CD4-positive, alpha-beta T cell (primary cell): Measurements from ENCODE around the gene JAZF1. TPM values are rescaled to one million over a fixed set of nuclear protein-coding genes. Genes with fewer than 3 reads are reported as not detected.

ENCODE experiments used
- ATAC-seq: fragments of 200-7000 bp; cut with Tn5 transposase; one replicate; pipeline ENCODE4 v1.10.0; 2022; ENCODE audit warnings: mild to moderate bottlenecking; ENCODE audit not compliant: poor library complexity
- CTCF ChIA-PET: fragments of 350-600 bp; sonication (Branson Sonifier 250); formaldehyde crosslinking; loops from one replicate; lab custom pipeline; 2021; ENCODE audit warnings: antibody characterized with exemption, inconsistent platforms; lab: Charles Lee
- POLR2A ChIA-PET: fragments of 350-600 bp; sonication (Branson Sonifier 250); formaldehyde crosslinking; loops from one replicate; lab custom pipeline; 2021; ENCODE audit warnings: antibody characterized with exemption, inconsistent platforms; lab: Charles Lee
- DNase-seq, 14 experiments: peaks; one replicate each; pipeline ENCODE4 v3.0.0-alpha.2; 2013 to 2020; ENCODE audit warnings: mixed read lengths in 2 of 14
- H3K27ac ChIP-seq, 2 donors: one replicate each; pipeline versions ENCODE4 v1.5.1 to v1.7.0; 2013; ENCODE audit warnings: low read length in 2 of 2, low read depth in 1 of 2, mild to moderate bottlenecking in 1 of 2
- H3K27me3 ChIP-seq, 2 experiments: 1 replicate in 1 of 2; 2 replicates in 1 of 2; pipeline versions ENCODE4 v1.6.1 to v1.7.0; 2013; ENCODE audit warnings: low read length in 2 of 2, control low read depth in 1 of 2, mild to moderate bottlenecking in 1 of 2, moderate library complexity in 1 of 2; ENCODE audit not compliant: insufficient read depth in 2 of 2, control insufficient read depth in 1 of 2
- H3K36me3 ChIP-seq: one replicate; pipeline ENCODE4 v1.6.1; 2013; ENCODE audit warnings: low read length, control low read depth; ENCODE audit not compliant: insufficient read depth
- H3K4me1 ChIP-seq: one replicate; pipeline ENCODE4 v1.6.1; 2013; ENCODE audit warnings: low read length, control low read depth; ENCODE audit not compliant: insufficient read depth
- H3K4me3 ChIP-seq: one replicate; pipeline ENCODE4 v1.5.1; 2013; ENCODE audit warnings: mild to moderate bottlenecking, low read length, moderate library complexity
- H3K9me3 ChIP-seq, 2 experiments: 1 replicate in 1 of 2; 2 replicates in 1 of 2; pipeline versions ENCODE4 v1.6.1 to v1.7.0; 2013; ENCODE audit warnings: low read length in 2 of 2, mild to moderate bottlenecking in 2 of 2, control low read depth in 1 of 2, moderate library complexity in 1 of 2; ENCODE audit not compliant: control insufficient read depth in 1 of 2, insufficient read depth in 1 of 2
- H3K27ac Mint-ChIP-seq: one replicate; pipeline ENCODE4 v1.8.0; 2020; ENCODE audit warnings: mixed read lengths
- H3K27me3 Mint-ChIP-seq: one replicate; pipeline ENCODE4 v1.8.0; 2021; ENCODE audit warnings: mixed read lengths
- H3K36me3 Mint-ChIP-seq: one replicate; pipeline ENCODE4 v1.8.0; 2021; ENCODE audit warnings: low read depth, mixed read lengths
- H3K4me1 Mint-ChIP-seq: one replicate; pipeline ENCODE4 v1.8.0; 2021; ENCODE audit warnings: low read depth, mixed read lengths
- H3K4me3 Mint-ChIP-seq: one replicate; pipeline ENCODE4 v1.8.0; 2020; ENCODE audit warnings: mild to moderate bottlenecking, mixed read lengths
- H3K9me3 Mint-ChIP-seq: one replicate; pipeline ENCODE4 v1.8.0; 2020; ENCODE audit warnings: mixed read lengths
- intact Hi-C, 2 experiments: fragments of 100-400 bp; cut with DNase I in 1 of 2; cut with micrococcal nuclease in 1 of 2; formaldehyde crosslinking; loops; one replicate each; pipeline versions ENCODE4 v1.15.1 to v1.9.0; 2023 to 2025; cut with DNase I, micrococcal nuclease
- total RNA-seq, 174 experiments: library from RNA in 2 of 174; stranded (reverse) in 2 of 174; gene quantifications; one replicate each; pipeline ENCODE4 v1.2.3 and lab custom pipeline; 2021 to 2026
- TF ChIP-seq, protein P1 (sequence below): fragments of 200-600 bp; IDR thresholded peaks from one replicate; pipeline ENCODE4 v1.8.0; 2022; ENCODE audit warnings: antibody characterized with exemption, mild to moderate bottlenecking

JAZF1 gene
- total RNA-seq, 2 experiments from 2014 or later = 9.9 to 11.1 TPM

DNA sequence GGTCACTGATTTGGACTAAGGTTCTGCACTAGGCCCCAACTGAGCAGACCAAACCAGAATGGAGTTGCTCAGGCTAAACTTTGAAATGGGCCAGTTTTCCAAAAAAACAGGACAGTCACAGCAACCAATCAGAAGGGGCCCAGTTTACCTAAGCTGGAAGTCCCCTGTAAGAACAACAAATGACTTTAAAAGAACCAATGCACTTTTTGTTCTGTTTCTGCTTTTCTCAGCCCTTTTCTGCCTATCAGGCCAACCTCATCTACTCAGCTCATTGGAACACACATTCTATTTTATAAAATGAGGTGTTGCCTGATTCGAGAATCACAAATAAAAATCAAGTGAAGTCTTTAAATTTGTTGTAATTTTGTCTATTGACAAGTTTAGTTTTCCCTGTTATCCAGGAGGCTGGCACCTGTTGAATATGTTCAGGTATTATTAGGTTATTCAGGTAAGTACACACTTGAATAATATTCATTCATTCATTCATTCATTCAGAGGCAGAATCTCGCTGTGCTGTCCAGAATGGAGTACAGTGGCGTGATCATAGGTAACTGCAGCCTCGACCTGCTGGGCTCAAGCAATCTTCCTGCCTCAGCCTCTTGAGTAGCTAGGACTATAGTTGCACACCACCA, 271.9 kb downstream of the JAZF1 start:
- no peaks in the 10 kb centered on the region for H3K4me1 Mint-ChIP-seq
- Histone ChIP-seq H3K27me3 (no peaks in the 10 kb centered on the region), H3K4me3 (no peak overlapping the region), H3K4me1 (no peaks in the 10 kb centered on the region), H3K9me3 (no peaks in the 10 kb centered on the region), H3K27ac (no peak overlapping the region), H3K36me3 (no peaks in the 10 kb centered on the region)
- ATAC-seq = no peak
- intact Hi-C loops = no loop called here
- ChIA-PET POLR2A (no interaction called here), CTCF (no interaction called here)
- H3K9me3 Mint-ChIP-seq = no peaks in the 10 kb centered on the region
- no peak overlapping the region for H3K4me3 Mint-ChIP-seq
- TF ChIP-seq, protein P1, sequence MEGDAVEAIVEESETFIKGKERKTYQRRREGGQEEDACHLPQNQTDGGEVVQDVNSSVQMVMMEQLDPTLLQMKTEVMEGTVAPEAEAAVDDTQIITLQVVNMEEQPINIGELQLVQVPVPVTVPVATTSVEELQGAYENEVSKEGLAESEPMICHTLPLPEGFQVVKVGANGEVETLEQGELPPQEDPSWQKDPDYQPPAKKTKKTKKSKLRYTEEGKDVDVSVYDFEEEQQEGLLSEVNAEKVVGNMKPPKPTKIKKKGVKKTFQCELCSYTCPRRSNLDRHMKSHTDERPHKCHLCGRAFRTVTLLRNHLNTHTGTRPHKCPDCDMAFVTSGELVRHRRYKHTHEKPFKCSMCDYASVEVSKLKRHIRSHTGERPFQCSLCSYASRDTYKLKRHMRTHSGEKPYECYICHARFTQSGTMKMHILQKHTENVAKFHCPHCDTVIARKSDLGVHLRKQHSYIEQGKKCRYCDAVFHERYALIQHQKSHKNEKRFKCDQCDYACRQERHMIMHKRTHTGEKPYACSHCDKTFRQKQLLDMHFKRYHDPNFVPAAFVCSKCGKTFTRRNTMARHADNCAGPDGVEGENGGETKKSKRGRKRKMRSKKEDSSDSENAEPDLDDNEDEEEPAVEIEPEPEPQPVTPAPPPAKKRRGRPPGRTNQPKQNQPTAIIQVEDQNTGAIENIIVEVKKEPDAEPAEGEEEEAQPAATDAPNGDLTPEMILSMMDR = no peak
- no peak for DNase-seq
- no peak overlapping the region for H3K27ac Mint-ChIP-seq
- no peaks in the 10 kb centered on the region for H3K27me3 Mint-ChIP-seq
- no peaks in the 10 kb centered on the region for H3K36me3 Mint-ChIP-seq

DNA sequence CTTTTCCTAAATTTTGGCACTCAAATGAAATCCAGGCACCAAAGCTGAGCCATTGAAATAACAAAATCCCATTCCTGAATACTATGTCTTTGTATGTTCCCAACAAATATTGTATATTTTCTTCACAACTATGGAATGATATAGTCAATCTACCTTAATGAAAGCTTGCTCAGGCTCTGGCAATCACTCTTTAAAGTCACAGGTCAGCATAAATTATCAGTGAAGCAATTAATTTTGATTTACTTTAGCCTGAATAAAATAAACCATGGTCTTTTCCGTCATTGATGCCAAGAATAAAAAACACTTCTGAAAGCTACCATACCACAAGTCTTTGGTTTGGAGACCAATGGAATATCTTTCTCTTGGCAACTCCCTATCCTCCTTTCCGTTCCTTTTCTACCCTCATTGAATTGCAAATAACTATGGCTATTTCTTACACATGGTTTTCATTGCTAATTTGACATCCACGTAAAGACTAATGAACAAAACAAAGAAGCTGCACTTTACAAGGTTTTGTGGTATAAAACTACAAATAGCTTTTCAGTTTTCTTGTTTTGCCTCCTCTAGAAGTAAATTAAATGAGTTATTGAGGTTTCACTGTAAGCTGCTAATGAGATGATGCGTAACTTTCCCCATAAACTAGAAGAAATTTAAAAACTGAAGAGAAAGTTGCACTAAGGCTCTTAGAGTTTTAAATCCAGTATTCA, 274.1 kb downstream of the JAZF1 start:
- no peaks in the 10 kb centered on the region for H3K27me3 ChIP-seq
- Mint-ChIP-seq H3K4me3 (no peak overlapping the region), H3K4me1 (peaks cover 4% of the 10 kb centered on the region), H3K27me3 (no peaks in the 10 kb centered on the region), H3K9me3 (no peaks in the 10 kb centered on the region), H3K27ac (no peak overlapping the region), H3K36me3 (no peaks in the 10 kb centered on the region)
- no peak for ATAC-seq
- TF ChIP-seq, protein P1 = no peak
- no peak overlapping the region for H3K4me3 ChIP-seq
- DNase-seq = no peak
- intact Hi-C loops = no loop called here
- CTCF ChIA-PET = no interaction called here
- H3K27ac ChIP-seq = no peak overlapping the region
- no peaks in the 10 kb centered on the region for H3K9me3 ChIP-seq
- no peaks in the 10 kb centered on the region for H3K36me3 ChIP-seq
- H3K4me1 ChIP-seq = peaks cover 3% of the 10 kb centered on the region
- POLR2A ChIA-PET = no interaction called here

DNA sequence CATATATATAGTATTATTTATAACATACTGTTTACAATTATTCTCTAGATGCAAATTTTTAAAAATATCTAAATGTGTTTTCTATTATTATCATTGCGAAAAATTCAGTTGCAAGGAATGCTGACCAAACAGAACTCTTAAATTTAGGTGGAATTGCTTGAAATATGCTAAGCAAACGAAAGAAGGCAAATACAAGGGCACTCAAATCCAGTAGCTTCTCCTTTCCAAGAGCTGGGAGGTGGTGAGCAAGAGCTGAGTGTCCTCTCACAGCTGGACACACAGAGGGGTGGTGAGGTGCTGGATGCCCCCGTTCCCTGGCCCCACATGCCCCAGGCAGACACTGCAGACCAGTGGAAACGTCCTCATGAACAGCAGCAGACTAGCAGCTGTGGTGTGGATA, 274.6 kb downstream of the JAZF1 start:
- H3K9me3 Mint-ChIP-seq = no peaks in the 10 kb centered on the region
- DNase-seq (no peak), ATAC-seq (no peak)
- Histone ChIP-seq H3K9me3 (no peaks in the 10 kb centered on the region), H3K36me3 (no peaks in the 10 kb centered on the region), H3K4me1 (peaks cover 7% of the 10 kb centered on the region), H3K27me3 (no peaks in the 10 kb centered on the region), H3K4me3 (no peak overlapping the region), H3K27ac (no peak overlapping the region)
- no peak overlapping the region for H3K27ac Mint-ChIP-seq
- H3K36me3 Mint-ChIP-seq = no peaks in the 10 kb centered on the region
- TF ChIP-seq, protein P1 = no peak
- POLR2A ChIA-PET = no interaction called here
- no peak overlapping the region for H3K4me3 Mint-ChIP-seq
- CTCF ChIA-PET = no interaction called here
- H3K4me1 Mint-ChIP-seq = peaks cover 10% of the 10 kb centered on the region
- no peaks in the 10 kb centered on the region for H3K27me3 Mint-ChIP-seq
- intact Hi-C loops = no loop called here
